Endothelial cell (in vitro differentiated cells): ENCODE results near the gene SFXN3. TPM values are rescaled to one million over a fixed set of nuclear protein-coding genes. Genes with fewer than 3 reads are reported as not detected.

Experiments
- DNase-seq: peaks from one replicate; pipeline ENCODE4 v3.0.0; 2021; ENCODE audit warnings: low spot score
- H3K27ac Mint-ChIP-seq: one replicate; pipeline ENCODE4 v1.8.0; 2021; ENCODE audit warnings: mixed read lengths, inconsistent platforms; ENCODE audit not compliant: unreplicated experiment
- H3K27me3 Mint-ChIP-seq: one replicate; pipeline ENCODE4 v1.8.0; 2021; ENCODE audit warnings: mild to moderate bottlenecking, moderate library complexity, mixed read lengths, inconsistent platforms; ENCODE audit not compliant: unreplicated experiment
- H3K36me3 Mint-ChIP-seq: one replicate; pipeline ENCODE4 v1.8.0; 2021; ENCODE audit warnings: mild to moderate bottlenecking, low read depth, mixed read lengths, inconsistent platforms; ENCODE audit not compliant: unreplicated experiment
- H3K4me1 Mint-ChIP-seq: one replicate; pipeline ENCODE4 v1.8.0; 2021; ENCODE audit warnings: mild to moderate bottlenecking, mixed read lengths, inconsistent platforms; ENCODE audit not compliant: unreplicated experiment
- H3K4me3 Mint-ChIP-seq: one replicate; pipeline ENCODE4 v1.8.0; 2021; ENCODE audit warnings: mild to moderate bottlenecking, mixed read lengths, inconsistent platforms; ENCODE audit not compliant: unreplicated experiment
- H3K9me3 Mint-ChIP-seq: one replicate; pipeline ENCODE4 v1.8.0; 2021; ENCODE audit warnings: mixed read lengths, inconsistent platforms; ENCODE audit not compliant: unreplicated experiment
- CTCF ChIP-seq: fragments of 200-600 bp; sonication (generic); IDR thresholded peaks from one replicate; pipeline ENCODE4 v1.5.0; 2021; ENCODE audit warnings: antibody characterized with exemption; ENCODE audit not compliant: unreplicated experiment
- total RNA-seq: library from RNA; stranded (reverse); fragmentation: NEBNext Ultra II Directional; extraction: Animal tissue kit (Norgen Biotek cat#: 25700); gene quantifications from one replicate; pipeline ENCODE4 v1.2.1, GENCODE V29; 2021; ENCODE audit not compliant: unreplicated experiment

SFXN3 gene
- total RNA-seq, 1 donor from 2014 or later, result 27.1 TPM

- Mint-ChIP-seq H3K27me3 (peaks cover 22% of the 10 kb centered on the region), H3K9me3 (no peaks in the 10 kb centered on the region), H3K27ac (no peak overlapping the region), H3K4me1 (peaks cover 18% of the 10 kb centered on the region), H3K4me3 (no peak overlapping the region), H3K36me3 (no peaks in the 10 kb centered on the region)
- no peak for TF ChIP-seq CTCF
- DNase-seq, result no peak
Measured at GRCh38 chr10:101015582-101015973, 15.5 kb upstream of the SFXN3 start.

GRCh38 chr10:101016814-101017213 lies 14.2 kb upstream of the SFXN3 start:
- no peak for DNase-seq
- Mint-ChIP-seq H3K4me3 (no peak overlapping the region), H3K27me3 (peaks cover 23% of the 10 kb centered on the region), H3K4me1 (peaks cover 18% of the 10 kb centered on the region), H3K36me3 (no peaks in the 10 kb centered on the region), H3K9me3 (no peaks in the 10 kb centered on the region), H3K27ac (no peak overlapping the region)
- no peak for TF ChIP-seq CTCF

GRCh38 chr10:101018118-101018599 lies 12.9 kb upstream of the SFXN3 start:
- Mint-ChIP-seq H3K9me3 (no peaks in the 10 kb centered on the region), H3K4me1 (peaks cover 14% of the 10 kb centered on the region), H3K36me3 (no peaks in the 10 kb centered on the region), H3K27me3 (peaks cover 23% of the 10 kb centered on the region), H3K4me3 (peak overlapping the region; percentile 25), H3K27ac (no peak overlapping the region)
- DNase-seq, result peak; percentile 25
- no peak for TF ChIP-seq CTCF

GRCh38 chr10:101018600-101019439 lies 12.2 kb upstream of the SFXN3 start:
- Mint-ChIP-seq H3K4me1 (peaks cover 10% of the 10 kb centered on the region), H3K4me3 (peak overlapping the region; percentile 25)

More at GRCh38 chr10:101018600-101019439, 12.2 kb upstream of the SFXN3 start:
- peak; percentile 66 for TF ChIP-seq CTCF
- DNase-seq, result peak; percentile 98
- H3K9me3 Mint-ChIP-seq, result no peaks in the 10 kb centered on the region
- H3K36me3 Mint-ChIP-seq, result no peaks in the 10 kb centered on the region
- no peak overlapping the region for H3K27ac Mint-ChIP-seq
- peaks cover 23% of the 10 kb centered on the region for H3K27me3 Mint-ChIP-seq
